Coronary artery (tissue), 2 donors: Measurements from ENCODE around the gene C5orf46.

Source experiments
- DNase-seq: peaks from one replicate; pipeline ENCODE4 v3.0.0-alpha.2; 2017; ENCODE audit warnings: low spot score
- H3K27ac ChIP-seq, 2 donors: fragments of 200-600 bp; sonication (generic); one replicate each; pipeline ENCODE4 v1.5.1; 2016 to 2019
- H3K4me3 ChIP-seq: fragments of 200-600 bp; sonication (generic); 2 replicates; pipeline ENCODE4 v1.5.1; 2016; ENCODE audit warnings: mild to moderate bottlenecking, moderate library complexity
- CTCF ChIP-seq: fragments of 200-600 bp; sonication (generic); IDR thresholded peaks from one replicate; pipeline ENCODE4 v1.5.1; 2019; ENCODE audit warnings: antibody characterized with exemption

C5orf46 gene

GRCh38 chr5:147856801-147857200 lies 49.5 kb downstream of the C5orf46 start:
- no peak overlapping the region for H3K27ac ChIP-seq
- TF ChIP-seq CTCF: no peak
- no peak for DNase-seq
- no peak overlapping the region for H3K4me3 ChIP-seq

GRCh38 chr5:147855774-147856069 lies 50.6 kb downstream of the C5orf46 start:
- no peak overlapping the region for H3K27ac ChIP-seq
- TF ChIP-seq CTCF: no peak
- no peak for DNase-seq

GRCh38 chr5:147854894-147855773 lies 51.2 kb downstream of the C5orf46 start:
- Histone ChIP-seq H3K27ac (no peak overlapping the region), H3K4me3 (no peak overlapping the region)
- no peak for TF ChIP-seq CTCF
- DNase-seq: no peak

More at GRCh38 chr5:147855774-147856069, 50.6 kb downstream of the C5orf46 start:
- no peak overlapping the region for H3K4me3 ChIP-seq

GRCh38 chr5:147854331-147854730 lies 52.0 kb downstream of the C5orf46 start:
- no peak overlapping the region for H3K27ac ChIP-seq
- no peak for TF ChIP-seq CTCF
- no peak overlapping the region for H3K4me3 ChIP-seq
- no peak for DNase-seq

- no peak for DNase-seq
- Histone ChIP-seq H3K4me3 (no peak overlapping the region), H3K27ac (no peak overlapping the region)
- TF ChIP-seq CTCF: no peak
Measured at GRCh38 chr5:147853372-147853987, 52.9 kb downstream of the C5orf46 start.

GRCh38 chr5:147852365-147852764 lies 54.0 kb downstream of the C5orf46 start:
- H3K4me3 ChIP-seq: no peak overlapping the region
- no peak overlapping the region for H3K27ac ChIP-seq
- TF ChIP-seq CTCF: no peak
- no peak for DNase-seq

- Histone ChIP-seq H3K4me3 (no peak overlapping the region), H3K27ac (no peak overlapping the region)
- no peak for TF ChIP-seq CTCF
- no peak for DNase-seq
Measured at GRCh38 chr5:147851578-147851977, 54.8 kb downstream of the C5orf46 start.
